ENCODE results near the gene C9orf50.

DNA sequence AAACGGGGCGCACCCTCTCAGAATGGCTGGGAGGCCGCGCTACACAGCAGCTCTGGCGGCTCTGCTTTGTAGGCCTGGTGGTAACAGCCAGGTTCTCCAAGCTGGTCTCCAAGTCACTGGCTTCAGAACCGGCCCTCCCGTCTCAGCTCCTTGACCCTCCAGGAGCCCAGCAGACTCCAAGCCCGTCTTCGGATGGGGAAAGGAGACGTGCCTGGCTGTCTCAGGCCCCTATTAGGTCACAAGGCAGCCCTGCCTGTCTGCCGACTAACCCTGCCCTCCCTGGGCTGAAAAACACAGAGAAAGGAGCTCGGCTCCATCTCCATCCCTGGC is 18.8 kb upstream of the C9orf50 start:
- TF ChIP-seq, protein P1, sequence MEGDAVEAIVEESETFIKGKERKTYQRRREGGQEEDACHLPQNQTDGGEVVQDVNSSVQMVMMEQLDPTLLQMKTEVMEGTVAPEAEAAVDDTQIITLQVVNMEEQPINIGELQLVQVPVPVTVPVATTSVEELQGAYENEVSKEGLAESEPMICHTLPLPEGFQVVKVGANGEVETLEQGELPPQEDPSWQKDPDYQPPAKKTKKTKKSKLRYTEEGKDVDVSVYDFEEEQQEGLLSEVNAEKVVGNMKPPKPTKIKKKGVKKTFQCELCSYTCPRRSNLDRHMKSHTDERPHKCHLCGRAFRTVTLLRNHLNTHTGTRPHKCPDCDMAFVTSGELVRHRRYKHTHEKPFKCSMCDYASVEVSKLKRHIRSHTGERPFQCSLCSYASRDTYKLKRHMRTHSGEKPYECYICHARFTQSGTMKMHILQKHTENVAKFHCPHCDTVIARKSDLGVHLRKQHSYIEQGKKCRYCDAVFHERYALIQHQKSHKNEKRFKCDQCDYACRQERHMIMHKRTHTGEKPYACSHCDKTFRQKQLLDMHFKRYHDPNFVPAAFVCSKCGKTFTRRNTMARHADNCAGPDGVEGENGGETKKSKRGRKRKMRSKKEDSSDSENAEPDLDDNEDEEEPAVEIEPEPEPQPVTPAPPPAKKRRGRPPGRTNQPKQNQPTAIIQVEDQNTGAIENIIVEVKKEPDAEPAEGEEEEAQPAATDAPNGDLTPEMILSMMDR (conservative IDR thresholded peaks at IDR 0.05), result no peak
- TF ChIP-seq EZH2 (IDR thresholded peaks at IDR 0.05; ENCODE audit: low read depth), result no peak
